ENCODE results near the gene SORL1.

Gene SORL1

GRCh38 chr11:121603316-121603715 is 151.2 kb downstream of the SORL1 start:
- CTCF ChIA-PET = no interaction called here
- DNase-seq (ENCODE audit: extremely low spot score) = no peak
- POLR2A ChIA-PET = no interaction called here
- no peak for TF ChIP-seq HDGF (IDR thresholded peaks at IDR 0.05; ENCODE audit: borderline replicate concordance)
- no peak for TF ChIP-seq L3MBTL2 (conservative IDR thresholded peaks at IDR 0.05)
- no peak for TF ChIP-seq SUZ12 (IDR thresholded peaks at IDR 0.05)
- TF ChIP-seq LEF1 (IDR thresholded peaks at IDR 0.05; ENCODE audit: borderline replicate concordance) = no peak

- ChIA-PET POLR2A (no interaction called here), CTCF (no interaction called here)
- TF ChIP-seq BHLHE40 (IDR thresholded peaks at IDR 0.05; ENCODE audit: borderline replicate concordance) (no peak), ARNT (IDR thresholded peaks at IDR 0.05) (no peak), NFRKB (IDR thresholded peaks at IDR 0.05) (no peak), FOXM1 (IDR thresholded peaks at IDR 0.05; ENCODE audit: borderline replicate concordance) (no peak), TARDBP (IDR thresholded peaks at IDR 0.05) (no peak), FOXA1 (IDR thresholded peaks at IDR 0.05) (no peak), ELF4 (IDR thresholded peaks at IDR 0.05) (no peak), HDGF (IDR thresholded peaks at IDR 0.05; ENCODE audit: borderline replicate concordance) (no peak), SP1 (IDR thresholded peaks at IDR 0.05) (no peak), CTBP1 (IDR thresholded peaks at IDR 0.05; ENCODE audit: borderline replicate concordance) (no peak), PKNOX1 (IDR thresholded peaks at IDR 0.05) (no peak), LEF1 (IDR thresholded peaks at IDR 0.05; ENCODE audit: borderline replicate concordance) (no peak)
- DNase-seq (ENCODE audit: extremely low spot score) = no peak
Measured at GRCh38 chr11:121604152-121604551, 152.0 kb downstream of the SORL1 start.

GRCh38 chr11:121606354-121606753 is 154.2 kb downstream of the SORL1 start:
- POLR2A ChIA-PET = no interaction called here
- CTCF ChIA-PET = no interaction called here
- DNase-seq (ENCODE audit: extremely low spot score) = no peak
- TF ChIP-seq ZNF384 (IDR thresholded peaks at IDR 0.05) = no peak
- no peak for TF ChIP-seq CTBP1 (IDR thresholded peaks at IDR 0.05; ENCODE audit: borderline replicate concordance)
- no peak for TF ChIP-seq SP1 (IDR thresholded peaks at IDR 0.05)
- TF ChIP-seq ELF4 (IDR thresholded peaks at IDR 0.05) = no peak
- no peak for TF ChIP-seq TARDBP (IDR thresholded peaks at IDR 0.05)

- ChIA-PET POLR2A (no interaction called here), CTCF (no interaction called here)
- TF ChIP-seq PKNOX1 (IDR thresholded peaks at IDR 0.05) = no peak
- no peak for DNase-seq (ENCODE audit: extremely low spot score)
Measured at GRCh38 chr11:121607341-121607740, 155.2 kb downstream of the SORL1 start.

GRCh38 chr11:121608545-121609098 is 156.5 kb downstream of the SORL1 start:
- DNase-seq (ENCODE audit: extremely low spot score) = no peak
- TF ChIP-seq TARDBP (IDR thresholded peaks at IDR 0.05) = no peak
- TF ChIP-seq FOXM1 (IDR thresholded peaks at IDR 0.05; ENCODE audit: borderline replicate concordance) = no peak
- TF ChIP-seq ZNF384 (IDR thresholded peaks at IDR 0.05) = no peak
- TF ChIP-seq BHLHE40 (IDR thresholded peaks at IDR 0.05; ENCODE audit: borderline replicate concordance) = no peak
- no peak for TF ChIP-seq SUZ12 (IDR thresholded peaks at IDR 0.05)
- no peak for TF ChIP-seq PKNOX1 (IDR thresholded peaks at IDR 0.05)
- no peak for TF ChIP-seq HDGF (IDR thresholded peaks at IDR 0.05; ENCODE audit: borderline replicate concordance)
- no peak for TF ChIP-seq FOXK2 (IDR thresholded peaks at IDR 0.05)
- TF ChIP-seq ELF4 (IDR thresholded peaks at IDR 0.05) = no peak
- CTCF ChIA-PET = no interaction called here
- POLR2A ChIA-PET = no interaction called here

GRCh38 chr11:121610706-121611105 is 158.6 kb downstream of the SORL1 start:
- ChIA-PET POLR2A (no interaction called here), CTCF (no interaction called here)
- no peak for TF ChIP-seq HDGF (IDR thresholded peaks at IDR 0.05; ENCODE audit: borderline replicate concordance)
- no peak for TF ChIP-seq ZNF384 (IDR thresholded peaks at IDR 0.05)
- no peak for TF ChIP-seq PKNOX1 (IDR thresholded peaks at IDR 0.05)
- TF ChIP-seq CTBP1 (IDR thresholded peaks at IDR 0.05; ENCODE audit: borderline replicate concordance) = no peak
- no peak for TF ChIP-seq NFRKB (IDR thresholded peaks at IDR 0.05)
- TF ChIP-seq SUZ12 (IDR thresholded peaks at IDR 0.05) = no peak
- TF ChIP-seq BHLHE40 (IDR thresholded peaks at IDR 0.05; ENCODE audit: borderline replicate concordance) = no peak
- no peak for TF ChIP-seq FOXM1 (IDR thresholded peaks at IDR 0.05; ENCODE audit: borderline replicate concordance)
- TF ChIP-seq LEF1 (IDR thresholded peaks at IDR 0.05; ENCODE audit: borderline replicate concordance) = no peak
- TF ChIP-seq SP1 (IDR thresholded peaks at IDR 0.05) = no peak
- TF ChIP-seq ARNT (IDR thresholded peaks at IDR 0.05) = no peak
- no peak for TF ChIP-seq ELF4 (IDR thresholded peaks at IDR 0.05)
- no peak for TF ChIP-seq L3MBTL2 (conservative IDR thresholded peaks at IDR 0.05)
- TF ChIP-seq FOXK2 (IDR thresholded peaks at IDR 0.05) = no peak
- TF ChIP-seq TARDBP (IDR thresholded peaks at IDR 0.05) = no peak
- TF ChIP-seq FOXA1 (IDR thresholded peaks at IDR 0.05) = no peak

GRCh38 chr11:121611242-121611641 is 159.1 kb downstream of the SORL1 start:
- ChIA-PET CTCF (no interaction called here), POLR2A (no interaction called here)
- TF ChIP-seq ARNT (IDR thresholded peaks at IDR 0.05) = no peak
- TF ChIP-seq FOXM1 (IDR thresholded peaks at IDR 0.05; ENCODE audit: borderline replicate concordance) = no peak
- TF ChIP-seq L3MBTL2 (conservative IDR thresholded peaks at IDR 0.05) = no peak
- TF ChIP-seq ELF4 (IDR thresholded peaks at IDR 0.05) = no peak
- TF ChIP-seq BHLHE40 (IDR thresholded peaks at IDR 0.05; ENCODE audit: borderline replicate concordance) = no peak
- TF ChIP-seq SUZ12 (IDR thresholded peaks at IDR 0.05) = no peak
- no peak for TF ChIP-seq NFRKB (IDR thresholded peaks at IDR 0.05)
- no peak for DNase-seq (ENCODE audit: extremely low spot score)

More at GRCh38 chr11:121610706-121611105, 158.6 kb downstream of the SORL1 start:
- no peak for DNase-seq (ENCODE audit: extremely low spot score)
